Activated CD8-positive, alpha-beta memory T cell treated with anti-CD3 and anti-CD28 coated beads, Interleukin-2, amount 50 U/mL, for 1 hour (primary cell): Measurements from ENCODE around the gene ANKRD10.

Source experiments
- DNase-seq: peaks from one replicate; pipeline ENCODE4 v3.0.0-alpha.2; 2020; ENCODE audit errors: extremely low read depth

Gene ANKRD10

GRCh38 chr13:110885966-110886869, 28.7 kb downstream of the ANKRD10 start:
- no peak for DNase-seq

- no peak for DNase-seq
Observed at GRCh38 chr13:110885516-110885915, 29.4 kb downstream of the ANKRD10 start.

GRCh38 chr13:110884517-110884916, 30.4 kb downstream of the ANKRD10 start:
- no peak for DNase-seq

GRCh38 chr13:110883542-110883941, 31.3 kb downstream of the ANKRD10 start:
- DNase-seq: no peak

GRCh38 chr13:110882972-110883371, 31.9 kb downstream of the ANKRD10 start:
- no peak for DNase-seq

GRCh38 chr13:110881839-110882627, 32.8 kb downstream of the ANKRD10 start:
- DNase-seq: no peak

- no peak for DNase-seq
Observed at GRCh38 chr13:110880627-110881026, 34.2 kb downstream of the ANKRD10 start.

GRCh38 chr13:110879482-110879881, 35.4 kb downstream of the ANKRD10 start:
- DNase-seq: no peak

- DNase-seq: no peak
Observed at GRCh38 chr13:110877737-110878258, 37.1 kb downstream of the ANKRD10 start.

- no peak for DNase-seq
Observed at GRCh38 chr13:110876609-110877008, 38.3 kb downstream of the ANKRD10 start.

- no peak for DNase-seq
Observed at GRCh38 chr13:110875241-110875640, 39.6 kb downstream of the ANKRD10 start.

- DNase-seq: no peak
Observed at GRCh38 chr13:110874508-110874960, 40.3 kb downstream of the ANKRD10 start.

GRCh38 chr13:110873639-110874507, 41.0 kb downstream of the ANKRD10 start:
- no peak for DNase-seq

GRCh38 chr13:110872768-110873638, 41.9 kb downstream of the ANKRD10 start:
- no peak for DNase-seq

- no peak for DNase-seq
Observed at GRCh38 chr13:110872034-110872767, 42.7 kb downstream of the ANKRD10 start.

GRCh38 chr13:110869805-110870706, 44.8 kb downstream of the ANKRD10 start:
- DNase-seq: no peak

GRCh38 chr13:110869231-110869804, 45.6 kb downstream of the ANKRD10 start:
- no peak for DNase-seq

GRCh38 chr13:110868720-110869119, 46.1 kb downstream of the ANKRD10 start:
- DNase-seq: no peak
